ENCODE data around the gene DOCK7. TPM values are rescaled to one million over a fixed set of nuclear protein-coding genes. Genes with fewer than 3 reads are reported as not detected.
"Not testable (repeated sequence)": the region's sequence is repeated elsewhere in the genome, so short reads cannot be mapped to it uniquely, and the experiment has no call there.

DOCK7 gene
- total RNA-seq, 1 experiment from 2014 or later = 43.6 TPM

- Mint-ChIP-seq H3K4me1 (ENCODE audit: low read depth, unreplicated experiment) (peaks cover 6% of the 10 kb centered on the region), H3K27me3 (ENCODE audit: insufficient read depth, unreplicated experiment) (no peaks in the 10 kb centered on the region), H3K4me3 (ENCODE audit: unreplicated experiment) (no peak overlapping the region), H3K9me3 (ENCODE audit: unreplicated experiment) (no peaks in the 10 kb centered on the region), H3K36me3 (ENCODE audit: insufficient read depth, unreplicated experiment) (peaks cover 4% of the 10 kb centered on the region), H3K27ac (ENCODE audit: unreplicated experiment) (no peak overlapping the region)
- no peaks in the 10 kb centered on the region for H3K4me1 ChIP-seq
- H3K27me3 ChIP-seq (replicated peaks; ENCODE audit: control insufficient read depth, insufficient read depth, low read length) = no peaks in the 10 kb centered on the region
- DNase-seq = no peak
- CTCF ChIA-PET = interaction anchor here (0.6 kb wide), 1 partner anchor 38 kb away, joined by 4 read pairs; no protein-coding TSS in a partner anchor
- no TSS peak for BruUV-seq (replicated peaks)
- no peaks in the 10 kb centered on the region for H3K9me3 ChIP-seq
- no peak for TF ChIP-seq CTCF (IDR thresholded peaks at IDR 0.05; ENCODE audit: insufficient read depth in 1 of 2, low read depth in 1 of 2, low read length in 1 of 2, severe bottlenecking in 1 of 2, unreplicated experiment in 1 of 2)
- POLR2A ChIA-PET = no interaction called here
- intact Hi-C loops (cut with micrococcal nuclease; ENCODE audit: unreplicated experiment) = no loop called here
- no peak overlapping the region for H3K4me3 ChIP-seq (ENCODE audit: low read depth, low read length)
- no peaks in the 10 kb centered on the region for H3K36me3 ChIP-seq (ENCODE audit: control insufficient read depth, insufficient read depth, low read length)
These were observed 159.0 kb downstream of the DOCK7 start for GRCh38 chr1:62529227-62529626.

- peaks cover 4% of the 10 kb centered on the region for H3K36me3 Mint-ChIP-seq (ENCODE audit: insufficient read depth, unreplicated experiment)
- Histone ChIP-seq H3K4me3 (ENCODE audit: low read depth, low read length) (no peak overlapping the region), H3K36me3 (ENCODE audit: control insufficient read depth, insufficient read depth, low read length) (no peaks in the 10 kb centered on the region), H3K27me3 (replicated peaks; ENCODE audit: control insufficient read depth, insufficient read depth, low read length) (no peaks in the 10 kb centered on the region), H3K4me1 (no peaks in the 10 kb centered on the region), H3K9me3 (no peaks in the 10 kb centered on the region)
- BruUV-seq (replicated peaks) = no TSS peak
- intact Hi-C loops (cut with micrococcal nuclease; ENCODE audit: unreplicated experiment) = no loop called here
- no peak overlapping the region for H3K27ac Mint-ChIP-seq (ENCODE audit: unreplicated experiment)
- ChIA-PET POLR2A (no interaction called here), CTCF (no interaction called here)
- H3K9me3 Mint-ChIP-seq (ENCODE audit: unreplicated experiment) = no peaks in the 10 kb centered on the region
- H3K27me3 Mint-ChIP-seq (ENCODE audit: insufficient read depth, unreplicated experiment) = no peaks in the 10 kb centered on the region
- no peak for TF ChIP-seq CTCF (IDR thresholded peaks at IDR 0.05; ENCODE audit: insufficient read depth in 1 of 2, low read depth in 1 of 2, low read length in 1 of 2, severe bottlenecking in 1 of 2, unreplicated experiment in 1 of 2)
- DNase-seq = no peak
- H3K4me1 Mint-ChIP-seq (ENCODE audit: low read depth, unreplicated experiment) = peaks cover 6% of the 10 kb centered on the region
- H3K4me3 Mint-ChIP-seq (ENCODE audit: unreplicated experiment) = no peak overlapping the region
These were observed 160.2 kb downstream of the DOCK7 start for GRCh38 chr1:62528015-62528414.

GRCh38 chr1:62527346-62527745 lies 160.8 kb downstream of the DOCK7 start:
- H3K4me3 ChIP-seq (ENCODE audit: low read depth, low read length); H3K4me1 ChIP-seq; H3K9me3 ChIP-seq; intact Hi-C loops (cut with micrococcal nuclease; ENCODE audit: unreplicated experiment); H3K4me1 Mint-ChIP-seq (ENCODE audit: low read depth, unreplicated experiment); H3K27ac Mint-ChIP-seq (ENCODE audit: unreplicated experiment); H3K27me3 ChIP-seq (replicated peaks; ENCODE audit: control insufficient read depth, insufficient read depth, low read length); H3K36me3 ChIP-seq (ENCODE audit: control insufficient read depth, insufficient read depth, low read length); BruUV-seq (replicated peaks); POLR2A ChIA-PET; CTCF ChIA-PET; H3K27me3 Mint-ChIP-seq (ENCODE audit: insufficient read depth, unreplicated experiment); H3K9me3 Mint-ChIP-seq (ENCODE audit: unreplicated experiment); H3K36me3 Mint-ChIP-seq (ENCODE audit: insufficient read depth, unreplicated experiment); DNase-seq; H3K4me3 Mint-ChIP-seq (ENCODE audit: unreplicated experiment): not testable (repeated sequence)

- no peaks in the 10 kb centered on the region for H3K27me3 Mint-ChIP-seq (ENCODE audit: insufficient read depth, unreplicated experiment)
- H3K9me3 ChIP-seq = no peaks in the 10 kb centered on the region
- peaks cover 7% of the 10 kb centered on the region for H3K36me3 Mint-ChIP-seq (ENCODE audit: insufficient read depth, unreplicated experiment)
- no peaks in the 10 kb centered on the region for H3K9me3 Mint-ChIP-seq (ENCODE audit: unreplicated experiment)
- POLR2A ChIA-PET = no interaction called here
- H3K4me3 Mint-ChIP-seq (ENCODE audit: unreplicated experiment) = no peak overlapping the region
- no TSS peak for BruUV-seq (replicated peaks)
- TF ChIP-seq CTCF (IDR thresholded peaks at IDR 0.05; ENCODE audit: insufficient read depth in 1 of 2, low read depth in 1 of 2, low read length in 1 of 2, severe bottlenecking in 1 of 2, unreplicated experiment in 1 of 2) = no peak
- intact Hi-C loops (cut with micrococcal nuclease; ENCODE audit: unreplicated experiment) = no loop called here
- DNase-seq = no peak
- H3K4me1 ChIP-seq = no peaks in the 10 kb centered on the region
- no peak overlapping the region for H3K27ac Mint-ChIP-seq (ENCODE audit: unreplicated experiment)
- no peaks in the 10 kb centered on the region for H3K27me3 ChIP-seq (replicated peaks; ENCODE audit: control insufficient read depth, insufficient read depth, low read length)
- no peaks in the 10 kb centered on the region for H3K4me1 Mint-ChIP-seq (ENCODE audit: low read depth, unreplicated experiment)
- no peaks in the 10 kb centered on the region for H3K36me3 ChIP-seq (ENCODE audit: control insufficient read depth, insufficient read depth, low read length)
- CTCF ChIA-PET = no interaction called here
- no peak overlapping the region for H3K4me3 ChIP-seq (ENCODE audit: low read depth, low read length)
These were observed 164.3 kb downstream of the DOCK7 start for GRCh38 chr1:62523860-62524259.
